Omental fat pad (tissue), 4 donors: ENCODE measurements around the gene TUBGCP2. TPM values are rescaled to one million over a fixed set of nuclear protein-coding genes. Genes with fewer than 3 reads are reported as not detected.

Experiments
- ATAC-seq: fragments of 150-250 bp; one replicate; pipeline ENCODE4 v1.9.1; 2016; ENCODE audit warnings: mild to moderate bottlenecking, moderate library complexity; ENCODE audit not compliant: low FRiP score
- DNase-seq: peaks from one replicate; pipeline ENCODE4 v3.0.0-alpha.2; 2019; ENCODE audit warnings: low spot score
- CTCF ChIP-seq, 3 donors: fragments of 450-650 bp; IDR thresholded peaks; one replicate each; pipeline ENCODE4 v1.5.1; 2016 to 2017; ENCODE audit warnings: antibody characterized with exemption in 3 of 3, mild to moderate bottlenecking in 3 of 3, moderate library complexity in 2 of 3
- total RNA-seq, 4 donors: library from RNA; depleted of rRNA; stranded (reverse); fragments of >200 nt; gene quantifications; one replicate each; pipeline ENCODE4 v1.1.0, GENCODE V29; 2016

TUBGCP2 gene
- total RNA-seq, 4 donors from 2014 or later, result 29.0 to 44.5 (median 36.3) TPM

GRCh38 chr10:133353988-133354605, 45.4 kb upstream of the TUBGCP2 start:
- no peak for TF ChIP-seq CTCF (IDR thresholded peaks at IDR 0.05)
- no peak for DNase-seq
- no peak for ATAC-seq

GRCh38 chr10:133353202-133353959, 44.7 kb upstream of the TUBGCP2 start:
- no peak for TF ChIP-seq CTCF (IDR thresholded peaks at IDR 0.05)
- DNase-seq (no peak), ATAC-seq (no peak)

DNA sequence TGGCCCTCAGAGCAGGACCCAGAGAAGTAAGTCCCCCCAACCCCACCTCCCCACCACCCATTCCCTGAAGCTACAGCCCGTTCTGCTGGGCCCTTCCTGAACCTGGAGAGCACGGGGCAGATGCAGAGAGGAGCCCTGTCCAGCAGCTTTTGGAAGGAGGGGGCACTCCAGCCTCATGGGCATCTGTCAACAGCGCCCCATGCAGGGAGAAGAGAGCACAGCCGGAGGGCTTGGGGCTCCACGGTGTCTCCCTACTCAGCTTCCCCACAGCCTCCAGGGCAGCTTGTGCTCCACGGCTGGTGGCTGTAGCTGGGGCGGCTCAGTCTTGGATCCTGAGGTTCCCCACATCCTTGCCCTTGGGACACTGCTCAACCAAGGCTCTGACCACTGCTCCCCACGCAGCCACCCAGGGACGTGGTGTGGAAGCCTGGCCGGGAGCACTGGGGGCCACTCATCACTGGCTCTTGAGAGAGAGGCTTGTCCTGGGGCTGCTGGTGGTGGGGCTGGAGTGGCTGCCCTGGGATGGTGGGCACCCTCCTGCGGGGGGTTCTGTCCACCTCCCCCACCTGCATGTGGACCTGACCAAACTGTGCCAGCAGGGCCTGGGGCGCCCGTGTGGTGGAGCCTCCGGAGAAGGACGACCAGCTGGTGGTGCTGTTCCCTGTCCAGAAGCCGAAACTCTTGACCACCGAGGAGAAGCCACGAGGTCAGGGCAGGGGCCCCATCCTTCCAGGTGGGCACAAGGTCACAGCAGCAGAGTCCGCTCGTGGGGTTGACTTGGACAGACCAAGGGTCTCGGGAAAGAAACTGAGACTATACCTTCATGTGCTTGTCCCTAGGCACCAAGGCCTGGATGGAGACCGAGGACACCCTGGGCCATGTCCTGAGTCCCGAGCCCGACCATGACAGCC, 43.0 kb upstream of the TUBGCP2 start:
- no peak for ATAC-seq

GRCh38 chr10:133350950-133351329, 42.3 kb upstream of the TUBGCP2 start:
- DNase-seq, result no peak
- TF ChIP-seq CTCF (IDR thresholded peaks at IDR 0.05), result no peak
- ATAC-seq, result no peak

More for the DNA sequence above, 43.0 kb upstream of the TUBGCP2 start:
- DNase-seq, result no peak
- TF ChIP-seq CTCF (IDR thresholded peaks at IDR 0.05), result no peak

- no peak for TF ChIP-seq CTCF (IDR thresholded peaks at IDR 0.05)
- ATAC-seq (no peak), DNase-seq (no peak)
Observed at GRCh38 chr10:133350283-133350949, 41.7 kb upstream of the TUBGCP2 start.

DNA sequence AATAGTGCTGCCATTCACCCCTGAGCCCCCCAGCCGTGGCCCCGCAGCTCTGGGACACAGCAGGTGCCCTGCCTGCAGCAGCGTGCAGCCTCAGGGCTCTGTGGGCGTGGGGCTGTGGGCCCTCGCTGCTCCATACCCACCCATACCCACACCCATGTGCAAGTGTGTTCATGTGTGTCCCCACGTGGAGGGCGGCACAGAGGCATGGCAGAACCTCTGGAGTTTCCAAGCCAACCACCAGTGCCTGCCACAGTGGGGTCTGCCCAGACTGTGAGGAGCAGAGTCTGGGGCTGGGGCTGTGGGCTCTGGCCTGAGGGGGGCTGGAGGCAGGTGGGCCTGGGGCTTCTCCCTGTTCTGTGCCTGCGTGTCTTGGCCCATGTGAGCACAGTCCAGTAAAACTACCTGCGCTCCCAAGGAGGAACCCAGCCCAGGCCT, 40.9 kb upstream of the TUBGCP2 start:
- ATAC-seq (no peak), DNase-seq (no peak)
- TF ChIP-seq CTCF (IDR thresholded peaks at IDR 0.05), result no peak
